ENCODE measurements around the gene STK17A.
"Not testable (repeated sequence)": the region's sequence is repeated elsewhere in the genome, so short reads cannot be mapped to it uniquely, and the experiment has no call there.

STK17A gene

GRCh38 chr7:43569424-43569823 is 13.5 kb upstream of the STK17A start:
- peaks cover 7% of the 10 kb centered on the region for H3K4me1 ChIP-seq (ENCODE audit: control insufficient read depth, insufficient read depth, low read length, poor library complexity, severe bottlenecking)
- 100% methylated on average over 1 to 2 of the region's 4 CpGs for WGBS, 2 experiments (ENCODE audit: insufficient coverage in 2 of 2)
- H3K27ac ChIP-seq (ENCODE audit: low read depth, low read length, severe bottlenecking) = no peak overlapping the region
- H3K36me3 ChIP-seq (ENCODE audit: control insufficient read depth, insufficient read depth, low read length) = no peaks in the 10 kb centered on the region
- H3K9me3 ChIP-seq (ENCODE audit: control insufficient read depth, low read length) = no peaks in the 10 kb centered on the region
- no peak overlapping the region for H3K4me3 ChIP-seq (ENCODE audit: extremely low read depth, insufficient read depth, low read length, poor library complexity, severe bottlenecking)

- H3K27ac ChIP-seq (ENCODE audit: low read depth, low read length, severe bottlenecking) = no peak overlapping the region
- 88 to 97% methylated on average over 2 to 4 of the region's 4 CpGs for WGBS, 2 experiments (ENCODE audit: insufficient coverage in 2 of 2)
- no peaks in the 10 kb centered on the region for H3K9me3 ChIP-seq (ENCODE audit: control insufficient read depth, low read length)
- H3K4me3 ChIP-seq (ENCODE audit: extremely low read depth, insufficient read depth, low read length, poor library complexity, severe bottlenecking) = no peak overlapping the region
- peaks cover 7% of the 10 kb centered on the region for H3K4me1 ChIP-seq (ENCODE audit: control insufficient read depth, insufficient read depth, low read length, poor library complexity, severe bottlenecking)
- no peaks in the 10 kb centered on the region for H3K36me3 ChIP-seq (ENCODE audit: control insufficient read depth, insufficient read depth, low read length)
Measured at GRCh38 chr7:43570688-43571365, 12.1 kb upstream of the STK17A start.

- Histone ChIP-seq H3K4me1 (ENCODE audit: control insufficient read depth, insufficient read depth, low read length, poor library complexity, severe bottlenecking) (peaks cover 13% of the 10 kb centered on the region), H3K36me3 (ENCODE audit: control insufficient read depth, insufficient read depth, low read length) (no peaks in the 10 kb centered on the region), H3K9me3 (ENCODE audit: control insufficient read depth, low read length) (no peaks in the 10 kb centered on the region), H3K4me3 (ENCODE audit: extremely low read depth, insufficient read depth, low read length, poor library complexity, severe bottlenecking) (no peak overlapping the region), H3K27ac (ENCODE audit: low read depth, low read length, severe bottlenecking) (no peak overlapping the region)
- 56 to 100% methylated on average over 1 of the region's 1 CpG for WGBS, 2 experiments (ENCODE audit: insufficient coverage in 2 of 2)
Measured at GRCh38 chr7:43572516-43573049, 10.3 kb upstream of the STK17A start.

GRCh38 chr7:43573832-43574231 is 9.1 kb upstream of the STK17A start:
- H3K4me1 ChIP-seq (ENCODE audit: control insufficient read depth, insufficient read depth, low read length, poor library complexity, severe bottlenecking) = peaks cover 18% of the 10 kb centered on the region
- H3K27ac ChIP-seq (ENCODE audit: low read depth, low read length, severe bottlenecking); H3K9me3 ChIP-seq (ENCODE audit: control insufficient read depth, low read length); H3K36me3 ChIP-seq (ENCODE audit: control insufficient read depth, insufficient read depth, low read length); H3K4me3 ChIP-seq (ENCODE audit: extremely low read depth, insufficient read depth, low read length, poor library complexity, severe bottlenecking): not testable (repeated sequence)
- WGBS, 2 experiments (ENCODE audit: insufficient coverage in 2 of 2) = 100% methylated on average over 1 of the region's 2 CpGs

- H3K9me3 ChIP-seq (ENCODE audit: control insufficient read depth, low read length) = peaks cover 6% of the 10 kb centered on the region
- H3K4me1 ChIP-seq (ENCODE audit: control insufficient read depth, insufficient read depth, low read length, poor library complexity, severe bottlenecking) = peaks cover 18% of the 10 kb centered on the region
- H3K36me3 ChIP-seq (ENCODE audit: control insufficient read depth, insufficient read depth, low read length) = no peaks in the 10 kb centered on the region
- H3K27ac ChIP-seq (ENCODE audit: low read depth, low read length, severe bottlenecking) = no peak overlapping the region
- H3K4me3 ChIP-seq (ENCODE audit: extremely low read depth, insufficient read depth, low read length, poor library complexity, severe bottlenecking) = no peak overlapping the region
- WGBS, 2 experiments (ENCODE audit: insufficient coverage in 2 of 2) = 90 to 92% methylated on average over 2 to 4 of the region's 6 CpGs
Measured at GRCh38 chr7:43575506-43575905, 7.4 kb upstream of the STK17A start.

GRCh38 chr7:43576241-43576640 is 6.7 kb upstream of the STK17A start:
- Histone ChIP-seq H3K36me3 (ENCODE audit: control insufficient read depth, insufficient read depth, low read length) (no peaks in the 10 kb centered on the region), H3K4me3 (ENCODE audit: extremely low read depth, insufficient read depth, low read length, poor library complexity, severe bottlenecking) (no peak overlapping the region), H3K27ac (ENCODE audit: low read depth, low read length, severe bottlenecking) (no peak overlapping the region), H3K9me3 (ENCODE audit: control insufficient read depth, low read length) (peaks cover 6% of the 10 kb centered on the region), H3K4me1 (ENCODE audit: control insufficient read depth, insufficient read depth, low read length, poor library complexity, severe bottlenecking) (peaks cover 18% of the 10 kb centered on the region)
- WGBS, 2 experiments (ENCODE audit: insufficient coverage in 2 of 2) = 100% methylated on average over 2 of the region's 3 CpGs; no CpG with 5 or more reads in 1 of the 2 experiments

GRCh38 chr7:43577485-43577951 is 5.4 kb upstream of the STK17A start:
- Histone ChIP-seq H3K4me1 (ENCODE audit: control insufficient read depth, insufficient read depth, low read length, poor library complexity, severe bottlenecking) (peaks cover 15% of the 10 kb centered on the region), H3K4me3 (ENCODE audit: extremely low read depth, insufficient read depth, low read length, poor library complexity, severe bottlenecking) (no peak overlapping the region), H3K27ac (ENCODE audit: low read depth, low read length, severe bottlenecking) (peak overlapping the region; percentile 24), H3K9me3 (ENCODE audit: control insufficient read depth, low read length) (peaks cover 6% of the 10 kb centered on the region), H3K36me3 (ENCODE audit: control insufficient read depth, insufficient read depth, low read length) (no peaks in the 10 kb centered on the region)
- WGBS, 2 experiments (ENCODE audit: insufficient coverage in 2 of 2) = 73 to 83% methylated on average over 4 of the region's 6 CpGs

- peaks cover 6% of the 10 kb centered on the region for H3K9me3 ChIP-seq (ENCODE audit: control insufficient read depth, low read length)
- 1% methylated on average over 57 to 59 of the region's 66 CpGs for WGBS, 2 experiments (ENCODE audit: insufficient coverage in 2 of 2)
- H3K4me1 ChIP-seq (ENCODE audit: control insufficient read depth, insufficient read depth, low read length, poor library complexity, severe bottlenecking) = peaks cover 2% of the 10 kb centered on the region
- peak overlapping the region; percentile 84 for H3K27ac ChIP-seq (ENCODE audit: low read depth, low read length, severe bottlenecking)
- H3K4me3 ChIP-seq (ENCODE audit: extremely low read depth, insufficient read depth, low read length, poor library complexity, severe bottlenecking) = peak overlapping the region; percentile 76
- no peaks in the 10 kb centered on the region for H3K36me3 ChIP-seq (ENCODE audit: control insufficient read depth, insufficient read depth, low read length)
Measured at GRCh38 chr7:43583424-43584194, 701 bp downstream of the STK17A start.

- Histone ChIP-seq H3K27ac (ENCODE audit: low read depth, low read length, severe bottlenecking) (no peak overlapping the region), H3K36me3 (ENCODE audit: control insufficient read depth, insufficient read depth, low read length) (no peaks in the 10 kb centered on the region), H3K9me3 (ENCODE audit: control insufficient read depth, low read length) (peaks cover under 1% of the 10 kb centered on the region), H3K4me3 (ENCODE audit: extremely low read depth, insufficient read depth, low read length, poor library complexity, severe bottlenecking) (peak overlapping the region; percentile 76), H3K4me1 (ENCODE audit: control insufficient read depth, insufficient read depth, low read length, poor library complexity, severe bottlenecking) (peaks cover 2% of the 10 kb centered on the region)
- WGBS, 2 experiments (ENCODE audit: insufficient coverage in 2 of 2) = 22 to 47% methylated on average over 6 of the region's 8 CpGs
Measured at GRCh38 chr7:43584195-43584586, 1.3 kb downstream of the STK17A start.

- 78 to 86% methylated on average over 7 to 11 of the region's 11 CpGs for WGBS, 2 experiments (ENCODE audit: insufficient coverage in 2 of 2)
- H3K4me3 ChIP-seq (ENCODE audit: extremely low read depth, insufficient read depth, low read length, poor library complexity, severe bottlenecking) = peak overlapping the region; percentile 76
- H3K27ac ChIP-seq (ENCODE audit: low read depth, low read length, severe bottlenecking) = not testable (repeated sequence)
Measured at GRCh38 chr7:43584733-43585132, 1.8 kb downstream of the STK17A start.

More at GRCh38 chr7:43584733-43585132, 1.8 kb downstream of the STK17A start:
- H3K4me1 ChIP-seq (ENCODE audit: control insufficient read depth, insufficient read depth, low read length, poor library complexity, severe bottlenecking); H3K36me3 ChIP-seq (ENCODE audit: control insufficient read depth, insufficient read depth, low read length); H3K9me3 ChIP-seq (ENCODE audit: control insufficient read depth, low read length): not testable (repeated sequence)

Data from mesodermal cell (in vitro differentiated cells).